IPS-18c (cell line): ENCODE results near the gene ITPR2.
A peak's percentile ranks its signal among the peaks of the same experiment; 100 is the strongest.
"Not testable (repeated sequence)": the region's sequence is repeated elsewhere in the genome, so short reads cannot be mapped to it uniquely, and the experiment has no call there.

Experiments
- H3K4me3 ChIP-seq: 2 replicates; pipeline ENCODE4 v1.7.0; 2013; ENCODE audit warnings: low read depth, mild to moderate bottlenecking, low read length, moderate library complexity; ENCODE audit not compliant: insufficient read depth
- H3K9me3 ChIP-seq: one replicate; pipeline ENCODE4 v1.6.1; 2013; ENCODE audit warnings: mild to moderate bottlenecking, low read length, moderate library complexity; ENCODE audit not compliant: control insufficient read depth, insufficient read depth

ITPR2 gene

DNA sequence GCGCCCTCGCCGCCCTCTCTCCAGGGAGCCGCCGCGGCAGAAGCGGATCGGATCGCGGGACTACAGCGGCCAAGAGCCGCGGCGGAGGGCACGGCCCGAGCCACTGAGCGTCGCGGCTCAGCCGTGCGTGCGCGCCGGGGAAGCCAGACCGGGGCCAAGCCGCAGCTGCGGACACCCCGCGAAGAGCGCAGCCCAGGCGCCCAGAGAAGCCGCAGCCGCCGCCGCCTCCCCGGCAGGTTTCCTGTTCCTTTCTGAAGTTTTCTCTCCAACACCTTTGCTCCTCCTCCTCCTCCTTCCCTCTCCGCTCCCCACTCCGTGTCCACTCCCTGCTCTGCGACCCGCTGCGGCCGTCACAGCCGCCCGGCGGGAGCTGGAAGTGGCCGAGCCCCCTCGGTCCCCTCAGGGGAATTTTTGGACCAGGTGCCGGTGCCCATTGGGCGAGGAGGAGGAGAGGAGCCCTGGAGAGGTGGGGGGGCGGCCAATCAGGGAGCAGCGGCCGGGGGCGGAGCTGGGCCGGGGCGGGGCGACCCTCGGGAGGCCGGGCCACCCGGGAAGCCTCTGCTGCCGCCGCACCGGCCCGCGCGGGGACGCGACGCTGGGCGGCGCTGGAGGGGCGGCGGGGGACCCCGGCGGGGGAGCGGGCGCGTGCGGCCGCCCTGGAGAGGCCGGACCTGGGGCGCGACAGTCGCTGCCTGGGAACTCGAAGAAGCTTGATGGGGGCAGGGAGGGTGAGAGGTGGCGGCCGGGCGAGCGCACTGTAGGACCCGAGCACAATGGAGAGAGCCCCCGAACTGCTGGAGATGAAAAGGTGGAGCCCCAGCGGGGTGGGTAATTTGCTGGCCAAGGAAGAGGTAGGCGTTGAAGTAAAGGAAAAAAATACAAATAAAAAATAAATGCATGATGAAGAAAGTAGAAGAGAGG is at the start of gene ITPR2:
ITPR2 (minus strand) TSS at position 373 of the 921 bp plus-strand sequence. CDS start 413 bp downstream, outside the sequence.
- H3K4me3 ChIP-seq, result peak within 1 kb of the TSS; percentile 89

DNA sequence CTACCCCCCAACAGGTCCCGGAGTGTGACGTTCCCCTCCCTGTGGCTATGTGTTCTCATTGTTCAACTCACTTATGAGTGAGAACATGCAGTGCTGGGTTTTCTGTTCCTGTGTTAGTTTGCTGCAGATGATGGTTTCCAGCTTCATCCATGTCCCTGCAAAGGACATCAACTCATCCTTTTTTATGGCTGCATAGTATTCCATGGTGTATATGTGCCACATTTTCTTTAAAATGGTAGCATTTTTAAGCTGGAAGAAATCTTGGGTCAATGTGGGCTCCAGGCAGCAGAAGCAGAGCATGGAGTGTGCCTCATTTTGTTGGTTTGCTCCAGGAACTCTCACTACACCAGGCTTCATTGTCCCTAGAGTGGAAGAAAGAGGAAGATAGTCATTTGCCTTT is 47.6 kb upstream of the ITPR2 start:
- Histone ChIP-seq H3K4me3 (no peak overlapping the region), H3K9me3 (no peaks in the 10 kb centered on the region)

More for the DNA sequence above, at the start of gene ITPR2:
- H3K9me3 ChIP-seq, result no peaks in the 10 kb centered on the region

DNA sequence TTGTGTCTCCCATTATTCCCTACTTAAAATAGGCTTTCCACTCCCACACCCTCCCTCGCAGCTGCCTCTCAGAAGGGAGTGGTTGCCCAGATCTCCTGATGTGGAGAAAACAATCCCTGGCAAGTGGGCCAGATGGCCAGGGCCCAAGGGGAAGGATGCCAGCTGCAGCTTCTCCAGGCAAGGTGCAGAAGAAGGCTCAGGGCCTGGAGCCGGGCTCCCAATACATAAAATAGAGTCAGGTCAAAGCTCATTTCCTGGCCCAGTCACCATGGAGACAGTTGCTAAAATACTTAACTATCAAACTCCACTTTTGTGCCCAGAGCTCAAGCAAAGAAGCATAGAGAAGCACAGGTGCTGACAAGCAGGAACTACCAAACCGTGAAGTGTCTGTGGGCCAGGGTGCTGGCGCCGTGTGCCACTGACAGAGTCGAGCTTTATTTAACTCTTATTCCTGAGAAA is 45.7 kb upstream of the ITPR2 start:
- H3K9me3 ChIP-seq, result no peaks in the 10 kb centered on the region
- H3K4me3 ChIP-seq, result no peak overlapping the region

DNA sequence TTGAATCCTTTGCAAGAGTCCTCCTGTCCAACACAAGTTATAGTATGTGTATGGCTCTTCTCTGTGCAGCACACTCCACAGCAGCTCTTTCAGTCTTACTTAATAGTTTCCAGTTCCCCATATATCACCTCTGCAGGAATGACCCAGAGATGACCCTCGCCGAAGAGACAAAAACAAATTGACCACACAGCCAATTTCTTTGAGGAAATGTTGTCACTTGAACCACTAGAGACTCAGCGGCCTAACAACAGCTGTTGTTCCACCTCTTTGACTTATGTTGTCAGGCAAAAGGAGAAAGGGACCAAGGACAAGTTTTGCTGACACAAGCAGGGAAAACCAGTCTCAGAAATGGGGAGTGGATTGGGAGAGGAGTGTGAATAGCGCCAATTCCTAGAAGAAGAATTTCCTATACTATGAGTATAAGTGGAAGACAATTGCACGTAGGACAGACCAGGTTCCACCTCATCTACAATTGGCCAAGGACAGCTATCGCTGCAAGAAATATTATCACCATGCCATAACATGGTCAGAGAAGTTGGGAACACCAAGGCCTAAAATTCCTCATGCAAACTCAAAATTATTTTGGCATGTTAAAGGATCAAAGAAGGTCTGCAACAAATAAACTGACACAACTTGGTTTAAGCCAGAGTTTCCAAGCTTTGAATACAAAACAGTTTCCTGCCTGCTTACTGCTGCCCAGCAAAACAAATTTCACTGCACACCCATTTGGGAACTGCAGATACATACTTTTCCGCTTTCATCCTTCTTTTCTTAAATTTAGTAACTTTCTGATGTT is 41.7 kb upstream of the ITPR2 start:
- no peak overlapping the region for H3K4me3 ChIP-seq
- H3K9me3 ChIP-seq, result no peaks in the 10 kb centered on the region

DNA sequence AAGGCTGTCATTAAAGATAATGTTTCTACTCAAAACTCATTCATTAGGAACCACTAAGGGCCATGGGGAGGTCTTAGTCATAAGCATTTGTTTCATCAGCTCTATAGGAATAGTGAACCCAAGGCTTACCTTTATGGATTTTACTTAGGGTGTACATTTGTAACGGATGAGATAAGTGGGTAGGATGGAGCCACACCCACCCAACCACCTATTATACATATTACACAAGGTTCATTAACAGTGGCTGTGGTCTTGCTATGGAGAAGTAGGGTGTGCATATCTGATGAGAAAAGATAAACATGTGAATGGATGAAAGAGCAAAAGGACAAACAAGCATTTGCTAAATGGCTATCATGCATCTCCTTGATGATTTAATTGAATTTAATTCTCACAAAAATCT is 39.6 kb upstream of the ITPR2 start:
- no peak overlapping the region for H3K4me3 ChIP-seq
- no peaks in the 10 kb centered on the region for H3K9me3 ChIP-seq

DNA sequence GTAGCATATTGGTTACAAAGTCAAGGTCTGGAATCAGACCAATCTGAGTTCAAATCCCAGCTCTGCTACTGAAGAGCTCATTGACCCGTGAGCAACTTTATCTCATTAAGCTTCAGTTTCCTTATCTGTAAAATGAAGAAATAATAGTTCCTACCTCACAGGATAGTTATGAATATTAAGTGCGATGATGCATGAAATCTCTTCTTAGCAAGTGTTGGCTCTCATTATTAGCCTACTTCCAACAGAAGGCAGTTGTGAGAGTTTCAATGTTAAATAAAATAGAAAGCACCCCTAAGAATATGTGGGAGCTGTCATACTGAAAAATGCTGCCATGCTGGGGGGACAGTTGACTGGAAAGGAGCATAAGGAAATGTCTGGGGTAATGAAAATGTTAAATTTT is 39.0 kb upstream of the ITPR2 start:
- Histone ChIP-seq H3K9me3 (no peaks in the 10 kb centered on the region), H3K4me3 (no peak overlapping the region)

DNA sequence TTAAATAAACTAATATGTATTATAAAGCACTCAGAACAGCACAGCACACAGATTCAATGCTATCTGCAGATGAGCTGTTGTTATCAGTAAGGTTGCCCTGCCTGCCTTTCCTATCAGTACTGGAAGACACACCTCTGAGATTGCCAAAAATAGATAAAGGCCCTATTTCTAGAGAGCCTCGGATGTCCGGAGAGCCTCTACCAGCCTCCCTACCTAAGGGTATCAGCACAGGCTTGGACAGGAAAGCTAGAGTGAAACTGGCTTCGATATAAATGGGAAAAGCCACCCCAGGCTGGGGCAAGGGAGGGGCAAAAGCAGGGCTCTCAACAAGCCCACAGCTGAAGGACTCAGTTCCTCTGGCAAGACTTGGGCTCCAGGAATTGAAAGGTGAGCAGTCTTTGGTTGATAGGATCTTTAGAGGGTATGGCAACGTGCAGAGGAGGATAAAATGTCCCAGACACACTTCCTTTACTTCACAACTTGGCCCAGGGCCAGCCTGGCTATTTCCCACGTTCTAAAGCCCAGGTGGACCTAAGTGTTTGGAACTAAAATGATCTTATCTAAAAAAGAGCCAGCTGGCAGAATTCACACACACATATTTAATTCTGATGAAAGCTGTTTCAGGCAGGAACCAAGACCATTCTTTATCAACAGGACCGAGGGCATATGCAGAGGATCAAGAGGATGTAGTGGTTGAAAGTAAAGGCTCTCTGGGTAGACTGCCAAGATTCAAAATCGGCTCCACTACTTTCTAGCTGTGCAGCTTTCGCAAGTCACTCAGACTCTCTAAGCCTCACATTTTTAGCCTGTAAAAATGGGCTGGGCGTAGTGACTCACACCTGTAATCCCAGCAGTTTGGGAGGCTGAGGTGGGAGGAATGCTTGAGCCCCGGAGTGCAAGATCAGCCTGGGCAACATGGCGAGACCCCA is 37.8 kb upstream of the ITPR2 start:
- Histone ChIP-seq H3K9me3 (no peaks in the 10 kb centered on the region), H3K4me3 (no peak overlapping the region; the same call in 1 of the 2 replicates)

DNA sequence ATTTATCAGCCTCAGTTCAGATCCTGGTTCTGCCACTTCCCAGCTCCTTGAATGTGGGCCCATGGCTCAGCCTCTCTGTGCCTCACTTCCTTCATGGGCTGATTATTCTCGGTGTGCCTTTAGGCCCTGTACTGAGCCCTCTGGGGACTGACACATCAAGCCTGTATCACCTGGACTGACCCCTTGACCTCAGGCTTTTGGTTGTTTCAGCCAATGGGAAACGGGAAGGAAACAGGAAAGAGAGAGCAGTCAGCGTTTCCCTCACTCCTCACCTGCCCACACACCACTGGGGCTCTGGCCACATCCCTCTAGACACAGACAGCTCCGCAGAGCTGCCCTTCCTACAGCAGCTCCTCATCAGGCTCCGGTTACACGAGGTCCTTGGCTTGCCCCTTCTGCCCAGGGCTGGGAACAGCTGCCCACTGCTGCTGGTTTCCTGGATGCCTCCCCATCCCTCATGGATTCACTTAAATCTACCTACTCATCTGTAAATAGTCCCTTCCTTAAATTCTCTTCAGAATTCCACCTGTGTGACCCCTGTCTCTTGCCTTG is 37.0 kb upstream of the ITPR2 start:
- H3K4me3 ChIP-seq, result no peak overlapping the region; the same call in 1 of the 2 replicates
- H3K9me3 ChIP-seq, result no peaks in the 10 kb centered on the region

DNA sequence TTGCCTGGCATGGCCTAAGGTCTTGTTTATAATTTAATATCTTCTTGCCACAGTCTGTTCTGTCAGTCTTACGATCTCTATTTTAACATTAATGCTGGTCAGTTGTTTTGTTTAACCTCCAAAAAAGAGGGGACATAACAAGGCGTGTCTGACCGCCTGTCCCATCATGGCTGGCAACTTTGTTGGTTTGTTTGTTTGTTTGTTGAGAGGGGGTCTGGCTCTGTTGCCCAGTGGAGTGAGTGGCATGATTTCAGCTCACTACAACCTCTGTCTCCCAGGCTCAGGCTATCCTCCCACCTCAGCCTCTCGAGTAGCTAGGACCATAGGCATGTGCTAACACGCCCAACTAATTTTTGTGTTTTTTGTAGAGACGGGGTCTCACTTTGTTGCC is 36.1 kb upstream of the ITPR2 start:
- H3K9me3 ChIP-seq, result no peaks in the 10 kb centered on the region

DNA sequence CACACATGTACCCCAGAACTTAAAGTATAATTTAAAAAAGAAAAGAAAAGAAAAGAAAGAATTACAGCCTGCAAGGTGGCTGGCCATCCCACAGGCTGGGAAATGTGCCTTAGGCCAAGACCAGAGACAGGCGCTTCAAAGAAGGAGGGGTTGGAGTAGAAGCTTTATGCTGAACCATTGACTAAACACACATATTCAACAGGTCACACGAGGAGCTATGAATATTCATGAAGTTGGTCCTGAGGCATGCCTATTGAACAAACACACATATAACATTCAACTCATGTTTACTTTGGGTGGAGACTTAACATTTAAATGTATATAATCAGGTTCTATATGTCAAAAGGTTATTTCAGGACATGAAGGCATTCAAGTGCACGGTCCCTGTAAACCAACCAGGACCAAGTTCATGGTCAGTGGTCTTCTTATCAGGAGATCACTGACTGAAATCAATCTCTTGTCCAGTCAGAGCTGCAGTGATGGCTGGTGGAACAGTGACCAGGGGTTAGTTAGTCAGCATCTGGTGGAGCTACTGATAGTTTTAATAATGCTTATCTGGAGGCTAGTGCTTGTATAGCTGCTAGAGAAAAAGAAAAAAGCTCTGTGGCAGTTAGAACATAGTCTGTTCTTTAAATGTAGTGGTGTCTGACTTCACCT is 35.6 kb upstream of the ITPR2 start:
- H3K9me3 ChIP-seq, result no peaks in the 10 kb centered on the region
- no peak overlapping the region for H3K4me3 ChIP-seq

More for the DNA sequence above, 36.1 kb upstream of the ITPR2 start:
- no peak overlapping the region for H3K4me3 ChIP-seq

DNA sequence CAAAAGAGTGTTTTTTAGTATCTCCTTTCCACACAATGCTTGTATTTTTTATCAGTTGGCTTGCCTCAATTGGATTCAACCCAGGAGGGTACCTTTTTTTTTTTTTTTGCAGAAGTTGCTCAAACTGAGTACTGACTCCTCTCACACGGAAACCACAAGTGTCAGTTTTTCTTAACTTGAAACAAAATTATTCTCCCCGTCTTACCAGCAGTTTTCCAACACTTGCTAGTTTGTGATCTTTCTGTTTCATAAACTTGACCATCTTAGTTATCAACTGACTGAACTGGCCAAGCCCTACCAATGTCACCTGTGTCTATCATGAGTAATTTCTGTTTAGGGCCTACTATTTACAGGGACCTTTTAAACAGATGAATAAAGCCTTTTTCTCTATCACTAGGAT is 34.1 kb upstream of the ITPR2 start:
- Histone ChIP-seq H3K9me3 (no peaks in the 10 kb centered on the region), H3K4me3 (no peak overlapping the region)

DNA sequence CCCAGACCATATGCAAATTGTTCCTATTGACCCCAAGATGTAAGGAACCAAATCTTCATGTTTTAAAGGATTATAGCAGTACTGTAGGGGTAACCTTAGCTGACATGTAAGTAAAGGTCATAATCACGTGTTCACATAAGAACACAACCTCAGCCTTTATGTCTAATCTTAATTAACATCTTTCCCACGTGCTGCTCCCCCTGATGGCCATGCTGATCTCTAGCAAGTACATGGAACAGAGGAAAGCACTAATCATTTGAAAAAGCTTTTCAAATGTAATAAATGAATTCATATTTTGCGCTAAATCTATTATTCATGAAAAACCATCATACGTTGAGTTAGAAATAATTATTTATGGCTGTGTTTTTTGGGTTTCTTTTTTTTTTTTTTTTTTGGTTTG is 30.5 kb upstream of the ITPR2 start:
- Histone ChIP-seq H3K4me3 (no peak overlapping the region), H3K9me3 (no peaks in the 10 kb centered on the region)

DNA sequence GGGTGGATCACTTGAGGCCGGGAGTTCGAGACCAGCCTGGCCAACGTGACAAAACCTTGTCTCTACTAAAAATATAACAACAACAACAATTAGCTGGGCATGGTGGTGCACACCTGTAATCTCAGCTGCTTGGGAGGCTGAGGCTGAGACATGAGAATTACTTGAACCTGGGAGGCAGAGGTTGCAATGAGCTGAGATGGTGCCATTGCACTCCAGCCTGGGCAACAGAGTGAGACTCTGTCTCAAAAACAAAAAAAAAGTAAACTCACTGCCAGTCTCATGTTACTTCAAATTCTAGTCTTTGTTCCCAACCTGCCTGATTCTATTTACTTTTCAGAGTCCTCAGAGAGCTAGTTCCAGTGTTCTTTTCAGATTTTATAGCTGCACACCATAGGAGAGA is 29.8 kb upstream of the ITPR2 start:
- not testable (repeated sequence) for H3K9me3 ChIP-seq, H3K4me3 ChIP-seq

DNA sequence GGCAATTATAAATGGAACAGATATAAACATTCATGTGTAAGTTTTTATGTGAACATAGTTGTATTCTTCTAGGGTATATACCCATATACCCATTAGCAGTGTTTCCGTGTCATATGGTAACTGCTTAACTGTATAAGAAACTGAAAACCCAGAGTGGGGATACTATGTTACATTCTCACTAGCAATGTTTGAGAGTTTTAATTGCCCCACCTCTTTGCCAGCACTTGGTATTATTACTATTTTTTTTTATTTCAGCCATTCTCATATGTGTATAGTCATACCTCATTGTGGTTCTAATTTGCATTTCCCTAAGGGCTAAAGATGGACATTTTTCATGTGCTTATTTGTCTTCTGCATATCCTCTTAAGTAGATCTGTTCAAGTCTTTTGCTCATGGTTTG is 28.7 kb upstream of the ITPR2 start:
- Histone ChIP-seq H3K9me3 (no peaks in the 10 kb centered on the region), H3K4me3 (no peak overlapping the region)

DNA sequence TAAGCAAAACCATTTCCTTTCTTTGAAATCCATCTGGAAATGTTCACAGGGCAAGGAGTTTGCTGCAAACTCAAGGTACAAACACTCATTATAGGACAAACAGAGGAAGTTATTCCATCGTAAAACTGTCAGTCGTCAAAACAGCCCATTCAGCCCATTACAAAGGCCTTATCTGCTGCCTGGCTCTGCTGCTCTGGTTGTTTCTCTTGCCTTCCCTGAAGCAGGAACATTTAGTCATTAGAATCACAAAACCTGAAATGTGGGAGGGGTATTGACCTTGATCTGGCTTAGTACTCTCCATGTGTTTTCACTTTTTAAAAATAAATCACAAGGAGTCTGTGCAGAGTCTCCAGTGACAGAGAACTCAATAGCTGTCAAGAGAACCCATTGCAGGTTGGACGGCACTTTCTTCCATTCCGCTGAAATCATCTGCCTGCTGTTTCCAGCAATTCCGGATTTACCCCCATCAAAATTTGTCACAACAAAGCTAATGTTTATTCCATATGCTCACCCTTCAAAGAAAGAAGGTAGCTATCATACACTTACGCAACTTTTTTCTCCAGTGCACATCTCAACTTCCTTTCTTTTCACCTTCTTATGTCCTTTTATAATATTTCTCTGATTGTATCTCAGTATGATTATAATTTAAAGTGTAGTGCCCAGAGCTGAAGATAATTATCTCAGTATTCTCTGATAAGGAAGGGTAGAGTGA is 24.6 kb upstream of the ITPR2 start:
- H3K4me3 ChIP-seq, result no peak overlapping the region

DNA sequence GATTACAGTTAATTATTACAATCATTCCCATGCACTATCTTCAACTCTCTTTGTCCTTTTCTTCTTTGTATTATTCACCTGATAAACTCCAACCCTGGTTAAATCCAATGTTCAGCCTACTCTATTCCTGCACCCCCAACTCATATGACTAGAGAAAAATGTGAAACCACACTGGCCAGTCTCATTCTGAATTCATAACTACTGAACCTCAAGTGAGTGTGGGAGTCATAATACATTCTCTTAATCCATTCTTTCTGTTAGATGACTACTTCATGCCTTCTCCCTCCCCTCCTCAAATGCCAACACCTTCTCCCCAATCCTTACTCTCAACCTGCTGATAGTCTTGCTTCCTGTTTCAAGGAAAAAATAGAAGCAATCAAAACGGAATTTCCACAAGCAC is 22.3 kb upstream of the ITPR2 start:
- no peak overlapping the region for H3K4me3 ChIP-seq
- no peaks in the 10 kb centered on the region for H3K9me3 ChIP-seq

More for the DNA sequence above, 24.6 kb upstream of the ITPR2 start:
- no peaks in the 10 kb centered on the region for H3K9me3 ChIP-seq
